ENCODE measurements around the gene POLR2A.

- TF ChIP-seq CTCF (IDR thresholded peaks at IDR 0.05) (no peak), POLR2A (IDR thresholded peaks at IDR 0.05) (no peak)
Measured at GRCh38 chr17:7497636-7498035, 13.5 kb downstream of the POLR2A start.

Data from right lobe of liver (tissue), 4 donors.